Amniotic stem cell (primary cell): ENCODE measurements around the gene JADE2.
"Not testable (repeated sequence)": the region's sequence is repeated elsewhere in the genome, so short reads cannot be mapped to it uniquely, and the experiment has no call there.

Source experiments
- DNase-seq: peaks from one replicate; lab custom pipeline; 2025; lab: John Stamatoyannopoulos, UW

Gene JADE2

DNA sequence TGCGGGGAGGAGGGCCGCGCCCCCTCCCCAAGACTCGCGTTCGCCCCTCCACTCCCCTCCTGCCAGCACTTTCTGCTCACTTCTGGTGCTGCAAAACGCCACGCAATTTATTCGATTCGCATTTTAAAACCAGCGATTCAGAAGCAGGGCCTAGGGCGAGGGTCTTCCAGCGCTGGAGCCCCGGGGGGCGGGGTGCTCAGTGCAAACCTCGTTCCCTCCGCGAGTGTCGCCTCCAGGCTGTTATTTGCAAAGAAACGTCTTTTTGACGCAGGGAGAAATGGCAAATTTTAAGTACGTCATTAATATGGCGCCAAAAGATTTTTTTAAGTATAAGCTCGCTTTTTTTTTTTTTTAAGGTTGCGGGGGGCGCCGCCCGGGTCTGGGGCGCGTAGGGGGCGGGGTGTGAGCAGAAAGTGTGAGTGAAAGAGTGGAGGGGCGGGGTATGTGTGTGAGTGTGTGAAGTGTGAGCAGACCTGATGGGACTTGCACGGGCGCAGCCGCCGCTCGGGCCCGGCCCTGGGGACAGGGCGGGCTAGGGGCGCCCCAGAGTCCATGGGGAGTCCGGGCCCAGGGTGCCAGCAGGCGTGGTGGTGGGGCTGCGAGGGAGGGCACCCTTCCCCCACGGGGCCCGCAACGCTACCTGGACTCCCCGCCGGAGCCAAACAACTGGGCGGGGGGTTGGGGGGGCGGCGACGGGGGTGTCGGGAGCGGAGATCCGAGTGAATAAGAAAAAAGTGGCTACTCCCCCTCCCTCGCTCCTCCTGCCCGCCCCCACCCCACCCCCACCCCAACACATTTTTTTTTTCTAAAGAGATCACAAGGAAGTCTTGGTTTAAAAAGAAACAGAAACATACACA, at the start of gene JADE2:
TSS of gene JADE2 (plus strand) at position 845 of the 857 bp plus-strand sequence. CDS start 10,188 bp downstream, outside the sequence.
- DNase-seq = peak; percentile 61

DNA sequence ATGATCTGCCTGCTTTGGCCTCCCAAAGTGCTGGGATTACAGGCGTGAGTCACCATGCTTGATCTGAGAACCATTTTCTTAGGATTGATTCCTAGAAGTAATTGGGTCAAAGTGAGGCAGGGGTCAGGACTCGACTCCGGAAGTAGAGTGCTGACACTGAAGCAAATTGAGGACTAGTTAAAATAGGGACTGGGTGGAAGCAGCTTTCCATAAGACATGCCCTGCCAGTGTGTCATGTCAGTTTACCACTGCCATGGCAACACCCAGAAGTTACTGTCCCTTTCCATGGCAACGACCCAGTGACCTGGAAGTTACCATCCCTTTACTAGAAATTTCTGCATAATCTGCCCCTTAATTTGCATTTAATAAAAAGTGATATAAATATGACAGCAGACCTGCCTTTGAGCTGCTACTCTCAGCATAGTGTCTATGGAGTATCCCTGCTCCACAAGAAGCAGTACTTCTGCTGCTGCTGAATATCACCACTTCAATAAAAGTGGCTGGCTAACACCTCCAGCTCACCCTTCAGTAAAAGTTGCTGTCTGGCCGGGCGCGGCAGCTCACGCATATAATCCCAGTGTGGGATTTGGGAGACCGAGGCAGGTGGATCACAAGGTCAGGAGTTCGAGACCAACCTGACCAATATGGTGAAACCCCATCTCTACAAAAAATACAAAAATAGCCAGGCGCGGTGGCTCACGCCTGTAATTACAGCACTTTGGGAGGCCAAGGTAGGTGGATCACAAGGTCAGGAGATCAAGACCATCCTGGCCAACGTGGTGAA, 47.8 kb upstream of the JADE2 start:
- no peak for DNase-seq

DNA sequence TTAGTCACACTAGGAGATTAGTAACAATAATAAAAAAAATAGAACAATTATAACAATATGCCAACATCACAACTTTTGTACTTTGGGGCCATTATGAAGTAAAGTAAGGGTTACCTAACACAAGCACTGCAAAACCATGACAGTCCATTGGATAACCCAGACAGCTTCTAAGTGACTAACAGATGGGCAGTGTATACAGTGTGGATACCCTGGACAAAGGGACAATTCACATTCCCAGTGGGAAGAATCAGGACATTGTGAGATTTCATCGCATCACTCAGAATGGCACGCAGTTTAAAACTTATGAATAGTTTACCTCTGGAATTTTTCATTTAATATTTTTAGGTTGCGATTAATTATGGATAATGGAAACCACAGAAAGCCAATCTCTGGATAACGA, 45.6 kb upstream of the JADE2 start:
- no peak for DNase-seq

DNA sequence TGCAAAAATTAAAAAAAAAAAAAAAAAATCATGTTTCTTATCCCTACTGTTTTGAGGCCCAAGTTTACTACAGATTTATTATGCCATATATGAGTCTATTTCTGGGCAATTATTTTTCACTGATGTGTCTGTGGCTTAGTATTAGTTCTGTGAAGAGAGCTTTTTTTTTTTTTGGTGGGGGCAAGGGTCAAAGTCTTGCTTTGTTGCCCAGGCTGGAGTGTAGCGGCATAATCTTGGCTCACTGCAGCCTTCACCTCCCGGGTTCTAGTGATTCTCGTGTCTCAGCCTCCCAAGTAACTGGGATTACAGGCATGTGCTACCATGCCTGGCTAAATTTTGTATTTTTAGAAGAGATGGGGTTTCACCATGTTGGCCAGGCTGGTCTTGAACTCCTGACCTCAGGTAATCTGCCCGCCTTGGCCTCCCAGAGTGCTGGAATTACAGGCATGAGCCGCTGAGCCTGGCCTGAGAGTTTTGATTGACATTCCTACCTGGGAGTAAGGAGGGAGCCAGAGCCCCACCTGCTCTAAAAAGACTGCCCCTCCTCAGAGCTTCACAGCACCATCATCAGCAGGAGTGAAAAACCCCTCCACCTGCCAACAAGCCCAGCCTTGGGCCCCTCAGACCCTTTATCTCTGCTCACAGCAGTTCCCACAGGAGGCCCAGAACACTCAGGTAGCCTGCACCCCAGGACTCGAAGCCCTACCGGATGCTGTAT, 36.1 kb upstream of the JADE2 start:
- DNase-seq = no peak

DNA sequence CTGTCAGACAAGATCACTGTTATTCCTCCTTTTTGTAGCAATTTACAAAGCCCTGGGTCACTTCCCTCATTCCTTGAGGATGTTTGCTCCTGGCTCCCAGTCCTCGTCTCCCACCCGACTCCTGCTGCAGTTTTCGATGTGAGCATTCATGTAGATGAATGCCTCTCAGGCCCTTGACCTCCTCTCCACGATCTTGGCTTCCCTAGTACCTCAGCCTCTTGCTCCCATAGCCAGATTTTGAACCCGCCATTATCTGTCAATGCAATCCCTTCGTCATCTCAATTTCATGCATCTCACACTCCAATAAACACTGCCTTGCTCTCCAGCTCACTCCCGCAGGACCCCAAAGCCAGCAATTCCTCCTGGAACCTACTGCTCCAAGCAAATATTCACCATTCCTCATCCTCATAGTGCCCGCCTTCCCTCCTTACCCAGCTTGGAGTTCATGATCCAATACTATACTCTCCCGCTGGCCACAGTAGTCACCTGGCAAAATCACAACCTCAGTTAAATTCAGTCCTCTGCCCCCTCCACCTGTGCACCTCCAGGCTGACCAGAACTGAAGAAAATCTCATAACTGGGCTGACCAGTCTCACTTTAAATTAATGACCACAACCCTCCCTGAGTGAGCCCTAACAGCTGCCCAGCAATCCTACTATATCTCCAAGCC, 35.1 kb upstream of the JADE2 start:
- no peak for DNase-seq

DNA sequence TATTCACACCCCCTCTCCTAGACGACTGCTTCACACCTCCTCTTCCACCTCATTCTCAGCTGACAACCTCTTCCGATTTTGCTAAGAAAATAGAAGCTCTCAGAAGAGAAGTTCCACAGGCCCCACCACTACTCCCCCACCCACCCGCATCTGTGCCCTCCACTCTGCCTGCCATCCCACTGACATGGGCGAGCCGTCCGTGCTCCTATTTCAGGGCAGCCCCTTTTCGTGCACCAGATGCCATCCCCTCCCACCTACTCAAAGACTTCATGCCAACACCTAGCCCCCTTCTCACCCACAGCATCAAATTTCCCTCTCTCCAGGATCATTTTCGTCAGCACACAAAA, 34.6 kb upstream of the JADE2 start:
- DNase-seq = no peak

DNA sequence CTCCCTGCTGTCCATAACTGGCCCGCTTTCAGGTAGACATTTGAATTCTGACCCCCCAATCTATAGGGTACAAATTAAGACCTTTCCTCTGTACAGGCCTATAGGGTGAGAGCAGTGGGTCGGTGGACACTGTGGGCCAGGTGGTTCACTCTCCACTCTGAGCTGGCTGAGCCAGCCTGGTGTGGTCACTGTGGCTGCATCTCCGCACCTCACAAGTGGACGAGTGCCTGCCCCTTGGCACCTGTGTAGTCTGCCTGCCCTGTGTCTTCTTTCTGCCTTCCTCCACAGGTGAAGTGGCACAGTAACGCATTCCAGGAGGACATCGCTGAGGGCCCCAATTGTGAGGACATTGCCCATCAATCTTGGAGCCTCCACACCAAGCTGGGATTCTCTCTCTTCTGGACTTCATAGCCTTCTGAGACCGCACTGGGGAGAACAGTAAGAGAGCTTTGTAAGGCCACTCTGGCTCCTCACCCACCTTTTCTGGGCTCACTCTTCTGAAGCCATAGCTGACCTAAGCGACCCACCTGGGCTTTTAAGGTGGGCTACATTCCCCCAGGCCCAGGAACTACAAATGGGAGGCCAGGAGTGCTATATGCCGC, 33.5 kb upstream of the JADE2 start:
- no peak for DNase-seq

DNA sequence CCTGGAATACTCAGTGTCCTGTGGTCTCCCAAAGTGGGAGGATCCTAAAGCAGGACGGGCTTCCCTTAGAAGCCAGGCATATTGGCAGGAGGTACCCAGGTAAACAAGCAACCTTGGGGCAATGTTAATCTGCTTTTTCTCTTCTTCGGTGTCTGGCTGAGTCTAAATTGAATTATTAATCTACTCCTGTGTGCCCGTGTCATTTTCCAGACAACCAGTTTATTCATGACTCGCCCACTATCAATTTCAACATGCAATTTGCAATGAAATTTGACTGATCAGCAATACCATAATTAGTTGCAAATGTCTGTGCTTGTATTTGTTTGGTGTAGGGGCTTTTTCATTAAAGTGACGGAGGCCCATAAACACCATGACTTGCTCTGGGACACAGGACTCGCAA, 32.9 kb upstream of the JADE2 start:
- DNase-seq = no peak

DNA sequence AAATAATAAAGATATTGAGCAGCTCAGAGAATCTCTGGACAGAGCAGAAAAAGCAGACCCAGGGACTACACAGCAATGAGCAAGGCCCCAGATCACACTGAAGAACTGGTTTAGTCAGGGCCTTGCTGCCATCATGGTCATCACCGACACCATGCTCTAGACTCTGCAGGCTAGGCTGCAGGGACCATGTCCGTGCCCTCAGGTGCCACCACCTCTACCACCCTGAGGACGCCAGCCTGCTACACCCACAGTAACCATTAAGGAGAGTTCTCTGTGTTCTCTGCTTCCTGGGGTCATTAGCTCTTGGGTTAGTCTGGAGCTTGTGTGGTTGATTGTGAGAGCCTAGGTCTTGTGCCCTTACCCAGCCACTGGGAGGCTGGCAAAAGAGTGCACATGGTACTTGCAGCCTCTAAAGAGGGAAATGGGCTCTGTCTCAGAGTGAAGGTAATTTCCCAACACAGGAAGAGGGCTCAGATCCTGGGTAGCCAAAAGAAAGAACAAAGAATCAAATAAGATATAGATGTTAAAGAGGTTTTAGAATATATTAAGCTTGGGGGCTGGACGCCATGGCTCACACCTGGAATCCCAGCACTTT, 31.9 kb upstream of the JADE2 start:
- no peak for DNase-seq

DNA sequence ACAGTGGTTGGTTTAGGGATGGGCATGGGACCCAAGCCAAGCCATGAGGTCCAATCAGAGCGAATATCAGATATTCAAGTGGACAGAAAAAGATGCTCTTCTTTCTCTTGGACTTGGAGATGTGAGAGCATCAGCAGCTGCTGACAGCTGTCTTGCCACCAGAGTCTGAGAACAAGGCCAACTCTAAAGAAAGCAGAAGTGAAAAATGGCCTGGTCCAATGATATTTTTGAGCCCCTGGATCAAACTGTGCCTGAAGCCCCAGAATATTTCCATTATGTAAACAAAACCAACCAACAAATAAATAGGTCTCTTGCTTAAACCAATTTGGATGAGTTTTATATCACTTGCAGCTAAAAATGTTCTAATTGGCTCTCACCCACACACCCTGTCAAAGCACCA, 30.7 kb upstream of the JADE2 start:
- no peak for DNase-seq

DNA sequence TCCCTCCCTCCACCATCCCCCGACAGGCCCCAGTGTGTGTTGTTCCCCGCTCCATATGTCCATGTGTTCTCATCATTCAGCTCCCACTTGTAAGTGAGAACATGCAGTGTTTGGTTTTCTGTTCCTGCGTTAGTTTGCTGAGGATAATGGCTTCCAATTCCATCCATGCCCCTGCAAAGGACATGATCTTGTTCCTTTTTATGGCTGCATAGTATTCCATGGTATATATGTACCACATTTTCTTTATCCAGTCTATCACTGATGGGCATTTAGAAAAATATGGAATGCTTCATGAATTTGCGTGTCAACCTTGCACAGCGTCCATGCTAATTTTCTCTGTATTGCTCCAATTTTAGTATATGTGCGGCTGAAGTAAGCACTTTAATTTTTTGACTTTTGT, 25.6 kb upstream of the JADE2 start:
- not testable (repeated sequence) for DNase-seq

DNA sequence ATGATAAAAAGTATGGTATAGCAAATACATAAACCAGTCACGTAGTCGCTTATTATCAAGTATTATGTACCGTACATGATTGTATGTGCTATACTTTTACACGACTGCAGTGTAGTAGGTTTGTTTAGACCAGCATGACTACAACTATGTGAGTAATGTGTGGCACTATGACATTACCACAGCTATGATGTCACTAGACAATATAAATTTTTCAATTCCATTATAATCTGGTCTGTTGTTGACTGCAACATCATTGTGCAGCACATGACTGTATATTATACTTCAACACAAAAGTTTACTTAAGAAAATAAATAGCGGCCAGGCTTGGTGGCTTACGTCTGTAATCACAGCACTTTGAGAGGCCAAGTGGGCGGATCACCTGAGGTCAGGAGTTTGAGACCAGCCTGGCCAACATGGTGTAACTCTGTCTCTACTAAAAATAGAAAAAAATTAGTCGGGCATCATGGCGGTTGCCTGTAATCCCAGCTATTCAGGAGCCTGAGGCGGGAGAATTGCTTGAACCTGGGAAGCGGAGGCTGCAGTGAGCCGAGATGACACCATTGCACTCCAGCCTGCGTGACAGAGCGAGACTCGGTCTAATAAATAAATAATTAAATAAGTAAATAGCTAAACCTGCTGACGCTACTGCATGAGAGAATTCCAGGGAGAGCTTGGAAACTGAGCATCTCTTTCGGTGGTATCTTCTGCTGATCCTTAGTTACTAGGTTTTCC, 24.6 kb upstream of the JADE2 start:
- DNase-seq = no peak

DNA sequence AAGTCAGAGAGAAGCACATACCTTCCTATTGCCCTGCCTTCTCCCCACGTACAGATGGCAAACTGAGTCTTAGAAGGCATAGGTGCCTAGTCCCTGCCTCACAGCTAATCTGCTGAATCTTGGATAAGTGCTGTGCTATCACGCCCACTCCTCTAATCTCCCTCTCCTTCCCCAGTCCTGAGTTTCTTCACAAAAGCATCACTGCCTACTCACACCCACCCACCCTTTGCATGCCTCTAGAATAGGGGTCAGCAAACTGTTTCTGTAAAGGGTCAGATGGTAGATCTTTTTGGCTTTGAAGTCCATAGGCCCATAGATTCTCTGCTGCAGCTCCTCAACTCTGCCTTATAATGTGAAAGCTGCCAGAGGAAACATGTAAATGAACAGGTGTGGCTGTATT, 23.2 kb upstream of the JADE2 start:
- DNase-seq = no peak

DNA sequence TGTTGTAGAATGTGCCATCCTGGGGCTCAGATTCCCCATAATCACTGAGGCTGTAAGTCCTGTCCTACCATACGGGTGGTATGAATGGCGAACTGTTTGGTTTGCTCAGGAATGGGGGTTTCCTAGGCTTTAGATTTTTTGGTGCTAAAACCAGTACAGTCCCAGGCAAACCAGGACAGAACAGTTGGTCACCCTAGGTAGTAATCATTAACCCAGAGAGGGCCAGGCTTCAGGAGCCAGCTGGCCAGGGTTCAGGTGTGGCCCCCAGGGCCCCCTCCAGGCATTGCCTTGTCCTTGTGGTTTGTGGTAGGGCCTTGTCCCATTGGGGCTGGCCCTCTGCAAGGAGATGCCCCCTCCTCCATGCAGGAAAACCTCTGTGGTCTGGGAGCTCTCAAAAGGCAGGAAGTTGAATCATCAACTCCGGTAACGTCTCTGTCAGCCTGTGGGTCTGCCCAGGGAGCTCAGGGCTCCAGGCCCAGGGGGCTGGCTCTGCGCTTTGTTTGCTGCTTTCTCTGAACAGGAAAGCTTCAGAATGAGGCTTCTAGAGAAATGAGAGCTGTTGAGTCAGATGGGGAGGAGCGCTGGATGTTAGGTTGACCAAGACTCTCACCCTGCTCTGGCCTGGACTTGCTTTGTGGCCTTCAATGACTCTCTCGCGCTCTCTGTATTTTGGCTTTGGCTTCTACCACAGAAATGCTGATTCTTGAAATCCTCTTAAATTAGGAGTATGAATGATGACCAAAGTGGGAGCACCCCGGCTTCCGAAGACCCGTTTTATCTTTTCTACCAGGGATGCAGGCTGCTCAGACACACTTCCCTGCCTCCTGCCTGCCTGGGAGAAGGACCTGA, 22.2 kb upstream of the JADE2 start:
- peak; percentile 84 for DNase-seq

DNA sequence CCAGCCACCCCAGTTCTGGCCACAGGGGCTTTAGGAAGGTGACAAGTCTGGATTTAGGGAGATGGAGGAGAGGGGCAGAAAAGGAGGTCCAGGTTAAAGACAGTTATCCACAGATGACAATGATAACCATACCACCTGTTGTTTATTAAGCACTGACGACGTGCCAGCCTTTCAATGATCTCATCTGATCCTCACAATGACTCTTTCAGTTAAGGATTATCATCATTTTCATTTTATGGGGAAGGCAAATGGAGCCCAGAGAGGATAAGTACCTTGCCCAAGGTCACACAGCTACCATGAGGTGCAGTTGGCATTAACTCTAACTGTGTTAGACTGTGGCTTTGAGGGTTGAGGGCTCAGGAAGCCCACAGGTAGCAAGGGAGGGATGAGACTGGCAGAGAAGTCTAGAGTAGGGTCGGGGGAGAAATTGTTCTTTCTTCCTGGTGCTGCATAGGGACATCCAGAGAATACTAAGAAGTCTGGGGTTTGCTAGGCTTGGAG, 21.5 kb upstream of the JADE2 start:
- DNase-seq = no peak

DNA sequence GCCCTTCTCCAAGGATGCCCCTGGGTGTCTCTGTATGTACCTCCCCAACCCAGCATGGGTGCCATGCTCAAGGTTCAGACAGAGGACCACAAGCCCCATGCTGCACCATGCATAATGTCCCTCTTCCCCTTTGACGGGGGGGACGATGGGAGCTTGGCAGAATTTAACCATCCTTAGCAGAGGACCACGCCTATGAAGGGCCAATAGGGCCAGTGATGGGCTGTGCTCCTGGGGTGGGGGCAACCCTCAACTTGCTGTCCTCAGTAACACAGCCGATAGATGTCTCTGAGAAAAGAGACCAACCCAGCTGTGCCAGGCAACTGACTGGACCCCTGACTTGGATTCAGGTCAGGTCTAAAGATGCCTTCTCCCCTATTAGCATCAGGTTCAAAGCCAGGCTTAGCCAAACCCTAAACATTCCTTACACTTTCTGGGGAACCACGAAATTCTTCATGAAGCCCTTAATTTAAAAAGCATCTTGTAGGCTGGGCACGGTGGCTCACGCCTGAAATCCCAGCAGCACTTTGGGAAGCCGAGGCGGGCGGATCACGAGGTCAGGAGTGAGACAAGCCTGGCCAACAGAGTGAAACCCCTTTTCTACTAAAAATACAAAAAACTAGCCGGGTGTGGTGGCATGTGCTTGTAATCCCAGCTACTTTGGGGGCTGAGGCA, 20.7 kb upstream of the JADE2 start:
- DNase-seq = no peak

DNA sequence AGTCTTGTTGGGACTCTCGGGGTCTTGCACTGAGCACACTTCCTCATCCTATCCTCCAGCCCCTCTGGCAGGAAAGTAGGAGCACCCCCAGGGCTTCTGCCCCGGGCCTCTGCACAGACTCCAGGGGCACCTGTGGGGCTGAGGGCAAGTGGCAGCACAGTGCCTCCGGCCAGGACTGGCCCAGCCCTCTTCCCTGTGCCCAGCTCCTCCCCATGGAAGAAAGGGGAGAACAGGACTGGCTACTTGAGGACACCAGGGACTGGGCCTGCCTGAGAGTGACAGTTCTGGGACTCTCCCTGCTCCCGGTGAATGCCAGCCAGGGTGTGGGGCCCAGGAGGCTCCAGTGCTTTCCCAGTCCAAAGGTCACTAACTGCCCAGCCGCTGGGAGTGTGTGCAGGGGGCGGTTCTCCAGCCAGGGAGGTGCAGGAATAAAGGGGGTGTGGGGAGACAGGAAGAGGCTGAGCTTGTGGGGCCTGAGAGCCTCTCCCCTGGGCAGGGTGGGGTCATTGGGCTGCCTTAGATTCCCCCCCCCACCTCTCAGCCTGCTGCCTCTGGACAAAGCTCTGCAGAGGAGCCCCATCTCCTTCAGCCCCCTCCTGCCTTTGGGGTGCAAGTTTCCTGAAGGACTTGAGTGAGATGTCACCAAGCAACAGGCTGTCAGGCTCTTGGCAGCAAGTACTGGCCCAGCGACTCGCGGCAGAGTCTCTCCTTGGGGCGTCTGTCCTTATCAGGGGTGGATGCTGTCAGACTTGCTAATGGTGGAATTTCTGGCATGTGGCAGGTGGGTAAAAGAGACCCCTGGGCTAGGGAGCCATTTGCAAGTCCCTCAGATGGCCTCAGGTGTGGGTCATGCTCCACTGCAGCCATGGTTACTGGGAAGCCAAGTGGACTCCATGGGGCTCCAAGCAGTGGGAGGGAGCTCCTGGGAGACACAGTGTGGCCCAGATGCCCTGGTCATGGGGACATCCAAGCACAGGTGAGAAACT, 19.1 kb upstream of the JADE2 start:
- DNase-seq = no peak

DNA sequence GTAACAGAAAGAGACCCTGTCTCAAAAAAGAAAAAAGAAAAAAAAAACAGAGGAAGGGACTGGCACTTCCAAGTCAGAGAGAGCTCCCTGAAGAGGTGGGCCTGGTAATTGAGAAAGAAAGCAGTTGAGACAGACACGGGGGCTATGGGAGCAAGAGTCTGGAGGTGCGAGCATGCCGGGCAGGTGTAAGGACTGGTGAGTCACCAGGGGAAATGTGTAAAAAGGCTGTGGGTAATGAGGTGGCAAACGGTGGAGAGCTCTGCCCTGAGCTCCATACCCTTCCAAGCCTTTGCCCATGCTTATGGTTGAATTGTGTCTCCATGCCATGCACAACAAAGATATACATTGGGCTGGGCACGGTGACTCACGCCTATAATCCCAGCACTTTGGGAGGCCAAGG, 18.0 kb upstream of the JADE2 start:
- no peak for DNase-seq
